Head of caudate nucleus (tissue), 42 donors: ENCODE results near the gene LEAP2.
A peak's percentile ranks its signal among the peaks of the same experiment; 100 is the strongest.
"Not testable (repeated sequence)": the region's sequence is repeated elsewhere in the genome, so short reads cannot be mapped to it uniquely, and the experiment has no call there.

Source experiments
- DNase-seq, 42 donors: peaks; one replicate each; pipeline versions ENCODE4 v3.0.0 to v3.0.0-alpha.2; 2020 to 2021; ENCODE audit warnings: mixed read lengths in 7 of 42
- intact Hi-C: fragments of 100-400 bp; cut with DNase I; formaldehyde crosslinking; loops from one replicate; pipeline ENCODE4 v1.15.0; 2022

Gene LEAP2

DNA sequence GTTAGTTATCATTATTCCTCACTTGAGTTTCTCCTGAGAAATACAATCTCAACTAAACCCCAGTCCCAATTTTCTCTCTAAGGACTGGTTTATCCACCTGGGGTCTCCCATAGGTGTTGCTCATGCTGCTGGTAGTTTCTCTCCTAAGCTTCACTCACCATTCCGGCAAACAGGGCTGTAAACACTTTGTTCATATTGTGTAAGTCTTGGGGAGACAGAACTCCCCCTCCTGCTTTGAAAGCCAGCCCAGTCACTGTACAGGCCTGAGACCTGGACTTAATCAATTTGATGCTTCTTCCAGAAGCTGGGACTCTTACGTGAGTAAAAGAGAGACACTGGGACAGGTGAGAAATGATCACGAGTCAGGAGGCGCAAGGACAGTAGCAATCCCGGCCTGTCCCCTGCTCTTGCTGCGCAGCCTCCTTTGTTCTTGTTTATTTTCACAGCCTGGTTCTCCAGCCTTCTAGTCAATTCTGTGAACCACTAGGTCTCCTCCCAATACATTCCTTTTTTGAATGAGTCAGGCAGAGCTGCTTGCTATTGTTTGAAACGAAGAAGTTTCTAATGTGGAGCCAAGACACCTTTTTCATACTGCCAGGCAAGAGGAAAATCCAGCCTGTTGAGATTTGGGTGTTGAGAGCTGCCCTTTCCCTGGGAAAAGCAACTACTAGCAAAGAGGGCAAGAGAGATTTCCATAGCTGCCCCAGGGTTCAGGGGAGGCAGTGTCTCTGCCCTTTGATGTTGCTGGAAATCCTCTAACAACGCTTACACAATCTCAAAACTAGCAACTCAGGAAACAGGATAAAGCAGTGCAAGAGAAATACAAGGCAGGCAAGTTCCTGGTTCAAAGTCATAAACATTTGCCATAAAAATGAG, 33.8 kb upstream of the LEAP2 start:
- no peak for DNase-seq

DNA sequence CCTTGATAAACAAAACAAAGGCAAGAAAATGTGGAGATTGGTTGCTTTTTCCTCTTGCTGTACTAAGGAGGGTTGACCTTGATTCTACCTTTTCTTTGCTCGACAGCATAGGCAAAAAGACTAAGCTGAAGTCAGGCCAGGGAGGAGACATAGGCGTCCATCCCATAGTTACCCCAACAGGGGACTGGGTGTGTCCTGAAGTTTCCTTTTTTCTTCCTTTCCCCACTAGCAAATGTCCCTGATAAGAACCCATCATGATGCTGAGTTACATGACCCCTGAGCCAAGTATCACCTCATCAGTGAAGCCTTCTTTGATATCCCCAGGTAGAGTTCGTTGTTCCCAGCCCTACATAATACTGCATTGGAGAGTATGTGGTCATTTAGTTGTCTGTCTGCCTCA, 33.2 kb upstream of the LEAP2 start:
- intact Hi-C loops: no loop called here
- DNase-seq: no peak

More for the DNA sequence above, 33.8 kb upstream of the LEAP2 start:
- intact Hi-C loops: no loop called here

DNA sequence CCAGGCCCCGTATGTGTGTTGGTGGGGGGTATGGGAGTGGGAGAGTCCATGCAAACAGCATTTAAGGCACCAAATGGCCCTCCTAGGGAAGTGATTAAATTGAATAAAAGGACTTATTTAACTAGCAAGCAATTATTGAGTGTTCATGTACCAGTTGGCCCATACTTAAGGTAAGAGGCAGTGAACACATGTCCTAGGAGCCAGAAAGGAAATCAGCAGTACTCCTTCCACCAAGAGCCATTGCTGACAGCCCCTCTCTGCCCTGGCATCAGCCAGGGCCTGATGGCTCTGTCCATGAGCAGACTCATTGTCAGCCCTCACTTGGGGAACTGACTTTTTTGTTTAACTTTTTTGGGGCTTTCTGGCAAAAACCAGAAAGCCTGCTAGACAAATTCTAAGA, 32.6 kb upstream of the LEAP2 start:
- DNase-seq: no peak
- intact Hi-C loops: no loop called here

DNA sequence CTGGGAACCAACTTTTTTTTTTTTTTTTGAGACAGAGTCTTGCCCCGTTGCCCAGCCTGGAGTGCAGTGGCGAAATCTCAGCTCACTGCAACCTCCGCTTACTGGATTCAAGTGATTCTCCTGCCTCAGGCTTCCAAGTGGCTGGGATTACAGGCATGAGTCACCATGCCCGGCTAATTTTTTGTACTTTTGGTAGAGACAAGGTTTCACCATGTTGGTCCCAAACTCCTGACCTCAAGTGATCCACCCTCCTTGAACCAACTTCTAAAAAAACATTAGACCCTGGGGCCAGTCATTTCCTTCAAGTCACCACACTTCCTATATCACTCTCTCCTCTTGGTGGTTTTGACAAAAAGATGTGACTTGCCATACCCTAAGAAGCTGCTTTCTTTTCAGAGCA, 32.2 kb upstream of the LEAP2 start:
- DNase-seq: peak in 1 of 42 donors; percentile 47
- intact Hi-C loops: no loop called here

DNA sequence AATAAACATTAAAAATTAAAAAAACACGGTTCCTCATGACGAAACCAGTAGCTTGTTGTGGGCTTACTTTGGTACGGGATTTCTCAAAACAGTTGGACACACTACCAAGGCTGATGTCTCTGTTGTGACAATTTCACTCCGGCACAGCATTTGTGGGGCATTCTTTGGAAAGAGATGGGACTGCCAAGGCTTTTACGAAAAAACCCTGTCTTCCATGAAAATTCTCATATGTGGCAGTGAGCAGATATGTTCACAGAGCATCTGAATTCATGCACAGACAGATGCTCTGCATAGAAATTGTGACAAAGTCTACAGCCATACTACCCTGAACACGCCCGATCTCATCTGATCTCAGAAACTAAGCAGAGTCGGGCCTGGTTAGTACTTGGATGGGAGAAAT, 25.2 kb upstream of the LEAP2 start:
- no peak for DNase-seq

DNA sequence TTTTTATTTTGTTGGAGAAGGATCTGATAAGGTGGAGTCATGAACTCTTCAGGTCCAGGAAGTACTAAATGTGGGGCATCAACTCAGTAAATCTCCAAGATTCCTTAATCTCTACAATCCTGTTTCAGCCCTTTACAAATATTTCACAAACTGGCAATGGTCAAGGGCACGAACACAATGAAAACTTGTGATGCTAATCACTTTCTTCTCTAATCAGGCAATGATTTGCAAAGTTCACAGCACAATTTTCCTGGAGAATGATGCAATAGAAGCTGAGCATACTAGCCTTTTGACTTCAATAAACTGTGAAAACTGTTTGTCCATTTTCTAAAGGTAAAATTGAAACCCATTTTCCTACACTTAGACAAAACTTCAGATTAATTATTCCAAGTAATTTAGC, 24.1 kb upstream of the LEAP2 start:
- intact Hi-C loops: no loop called here
- DNase-seq: no peak

More for the DNA sequence above, 25.2 kb upstream of the LEAP2 start:
- intact Hi-C loops: no loop called here

DNA sequence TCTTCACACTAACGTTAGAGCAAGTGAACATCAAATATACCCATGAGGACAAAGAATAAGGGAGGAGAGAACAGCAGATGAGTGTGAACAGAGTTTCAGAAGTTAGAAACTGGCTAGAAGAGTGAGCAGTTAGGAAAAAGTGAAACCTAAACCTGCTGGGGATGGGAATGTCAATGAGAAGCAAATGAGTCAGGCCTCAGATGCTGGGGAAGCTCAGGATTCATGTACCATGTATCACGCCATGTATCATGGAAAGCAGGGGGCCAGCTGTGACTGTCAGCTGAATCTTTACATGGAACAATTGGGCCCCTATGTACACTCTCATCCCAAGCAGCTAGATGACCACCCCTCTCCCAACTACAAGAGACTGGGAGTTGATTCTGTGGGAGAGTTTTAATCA, 23.4 kb upstream of the LEAP2 start:
- intact Hi-C loops: no loop called here
- no peak for DNase-seq

DNA sequence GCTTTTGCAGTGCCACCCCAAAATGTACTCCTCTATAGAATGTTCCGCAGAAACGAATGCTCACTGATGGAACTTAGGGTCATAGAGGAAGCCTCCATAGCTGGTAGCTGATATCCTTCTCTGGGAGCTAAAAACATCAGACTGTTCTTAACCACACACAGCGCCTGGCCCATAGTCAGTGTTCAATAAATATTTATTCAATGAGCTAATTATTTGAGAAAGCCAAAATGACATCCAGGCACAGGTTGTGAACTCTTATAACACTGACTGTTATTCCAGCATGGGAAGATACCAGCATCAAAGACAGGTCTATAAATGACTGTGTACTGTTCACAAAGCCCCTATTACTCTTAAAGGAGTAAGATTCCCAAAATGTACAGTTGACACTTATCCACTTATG, 20.1 kb upstream of the LEAP2 start:
- no peak for DNase-seq
- intact Hi-C loops: no loop called here

DNA sequence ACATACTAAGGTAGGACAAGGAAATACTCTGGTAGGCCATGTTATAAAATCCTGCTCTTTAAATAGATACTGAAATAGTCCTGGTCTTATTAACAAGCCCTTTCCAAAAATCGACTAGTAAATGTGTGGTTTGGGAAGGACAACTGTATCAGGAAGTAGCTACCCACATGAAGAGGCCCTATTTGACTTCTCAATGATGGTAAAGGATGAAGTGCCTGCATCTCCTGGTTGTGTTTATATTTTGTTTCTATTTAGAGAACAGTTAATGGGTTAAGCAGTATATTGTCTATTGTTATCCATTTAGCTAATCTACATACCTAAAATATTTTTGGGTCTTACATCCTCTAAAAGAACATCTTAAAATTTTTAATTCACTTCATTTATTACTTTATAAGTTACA, 19.7 kb upstream of the LEAP2 start:
- DNase-seq: no peak
- intact Hi-C loops: no loop called here

DNA sequence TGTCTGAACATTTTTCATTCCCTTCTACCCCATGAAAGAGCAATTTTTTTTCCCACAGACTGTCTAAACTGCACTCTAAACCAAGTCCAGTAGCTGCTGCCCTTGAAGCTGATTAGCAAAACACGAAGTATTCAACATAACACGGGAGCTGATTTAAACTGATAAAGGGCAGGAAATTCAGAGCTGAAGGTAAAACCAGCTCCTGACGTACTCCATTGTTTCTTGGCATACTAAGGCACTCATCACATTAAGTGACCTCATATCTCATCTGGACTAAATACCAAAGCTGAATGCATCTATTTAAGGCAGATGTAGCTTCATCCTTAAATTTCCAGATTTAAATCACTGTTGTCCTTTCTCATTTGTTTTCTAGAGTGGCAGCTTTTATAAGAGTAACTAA, 19.2 kb upstream of the LEAP2 start:
- intact Hi-C loops: no loop called here
- peak in 1 of 42 donors; percentile 2 for DNase-seq

DNA sequence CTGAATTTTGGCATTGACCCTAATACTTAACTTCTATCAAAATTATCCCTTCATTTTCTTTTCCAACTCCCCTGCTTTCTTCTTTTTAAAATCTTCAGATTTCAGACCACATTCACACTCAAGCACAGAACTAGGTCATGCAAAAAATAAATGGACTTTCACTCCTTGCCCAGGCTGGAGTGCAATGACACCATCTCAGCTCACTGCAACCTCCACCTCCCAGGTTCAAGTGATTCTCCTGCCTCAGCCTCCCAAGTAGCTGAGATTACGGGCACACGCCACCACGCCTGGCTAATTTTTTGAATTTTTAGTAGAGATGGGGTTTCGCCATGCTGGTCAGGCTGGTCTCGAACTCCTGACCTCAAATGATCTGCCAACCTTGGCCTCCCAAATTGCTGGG, 18.5 kb upstream of the LEAP2 start:
- intact Hi-C loops: not testable (repeated sequence)
- peak in 1 of 42 donors; percentile 3 for DNase-seq

DNA sequence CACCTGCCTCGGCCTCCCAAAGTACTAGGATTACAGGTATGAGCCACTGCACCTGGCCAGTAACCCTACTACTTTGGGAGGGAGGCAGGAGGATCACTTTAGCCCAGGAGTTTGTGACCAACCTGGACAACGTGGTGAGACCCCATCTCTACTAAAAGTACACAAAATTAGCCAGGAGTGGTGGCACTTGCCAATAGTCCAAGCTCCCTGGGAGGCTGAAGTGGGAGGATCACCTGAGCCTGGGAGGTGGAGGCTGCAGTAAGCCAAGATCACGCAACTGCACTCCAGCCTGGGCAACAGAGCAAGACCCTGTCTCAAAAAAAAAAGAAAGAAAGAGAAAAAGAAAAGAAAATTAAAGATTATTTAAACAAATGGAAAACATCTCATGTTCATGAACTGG, 17.5 kb upstream of the LEAP2 start:
- intact Hi-C loops: no loop called here
- peak in 1 of 42 donors; percentile 3 for DNase-seq

DNA sequence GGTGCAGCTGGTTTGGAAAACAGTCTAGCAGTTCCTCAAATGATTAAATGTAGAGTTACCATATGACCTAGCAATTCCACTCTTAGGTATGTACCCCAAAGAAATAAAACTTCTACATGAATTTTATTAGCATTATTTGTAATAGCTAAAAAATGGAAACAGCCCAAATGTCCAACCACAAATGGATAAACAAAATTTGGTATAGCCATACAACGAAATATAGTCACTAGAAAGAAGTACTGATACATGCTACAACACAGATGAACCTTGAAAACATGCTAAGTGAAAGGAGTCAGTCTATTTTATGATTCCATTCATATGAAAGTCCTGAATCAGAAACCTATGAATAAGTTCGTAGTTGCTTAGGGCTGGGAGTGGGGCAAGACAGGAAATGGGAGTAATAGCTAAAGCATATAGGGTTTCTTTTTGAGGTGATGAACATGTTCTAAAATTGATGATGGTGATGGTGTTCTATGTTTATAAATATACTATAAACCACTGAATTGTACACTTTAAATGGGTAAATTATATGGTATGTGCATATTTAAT, 13.5 kb upstream of the LEAP2 start:
- intact Hi-C loops: no loop called here
- DNase-seq: no peak

DNA sequence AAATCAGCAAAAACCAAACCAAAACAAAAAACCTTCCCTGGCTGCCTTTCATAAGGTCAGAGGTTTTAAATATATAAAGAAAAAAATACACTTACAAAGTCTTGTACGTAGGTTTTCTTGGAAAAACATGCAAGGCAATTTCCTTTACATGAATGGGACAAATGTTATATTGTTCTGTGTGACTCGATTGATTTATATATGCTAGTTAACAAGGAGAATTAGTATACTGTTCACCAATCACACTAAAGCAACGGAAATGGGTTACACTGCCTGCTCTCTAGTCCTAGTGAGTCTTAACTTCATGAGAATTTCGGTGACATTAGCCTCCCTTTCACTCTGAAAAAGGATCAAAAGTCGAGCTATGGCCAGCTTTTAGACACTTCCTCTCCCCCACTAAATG, 12.7 kb upstream of the LEAP2 start:
- intact Hi-C loops: no loop called here
- DNase-seq: peak in 1 of 42 donors; percentile 7

DNA sequence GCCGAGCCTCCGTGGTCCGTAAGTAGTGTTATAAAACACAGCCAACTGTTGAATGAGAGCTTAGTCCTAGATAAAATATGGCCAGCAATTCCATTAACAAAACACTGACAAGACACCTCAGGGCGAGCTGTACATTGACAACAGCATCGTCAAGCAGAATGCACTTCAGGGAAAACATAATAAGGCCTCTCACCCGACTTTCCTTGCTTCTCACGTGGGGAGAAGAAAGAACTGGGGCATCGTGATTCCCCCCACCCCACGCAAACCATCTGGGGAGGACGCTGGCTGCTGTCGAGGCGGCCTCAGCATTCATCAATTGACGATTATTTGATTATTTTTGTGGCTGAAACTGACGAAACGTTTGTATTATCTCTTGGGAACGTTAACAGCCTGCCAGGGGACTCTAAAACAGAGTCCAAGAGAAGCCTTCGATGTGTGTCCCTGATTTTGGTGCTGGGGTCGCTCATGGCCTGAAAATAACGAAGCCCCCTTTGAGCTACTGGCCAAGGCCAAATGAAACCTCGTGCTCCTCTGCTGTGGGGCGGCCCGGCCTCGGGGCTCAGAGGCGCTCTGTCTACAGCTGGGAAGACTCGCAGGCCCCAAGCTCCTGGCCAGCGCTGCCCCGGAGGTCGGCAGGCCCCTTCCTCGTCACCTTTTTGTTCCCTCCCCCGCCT, 7.7 kb upstream of the LEAP2 start:
- DNase-seq: peak in 3 of 42 donors; percentile 11 to 47 (median 14)
- intact Hi-C loops: loop anchor here (5.0 kb wide), 4 partner anchors 39 to 129 kb away; partner anchors contain the start of genes AFF4 and KIF3A

DNA sequence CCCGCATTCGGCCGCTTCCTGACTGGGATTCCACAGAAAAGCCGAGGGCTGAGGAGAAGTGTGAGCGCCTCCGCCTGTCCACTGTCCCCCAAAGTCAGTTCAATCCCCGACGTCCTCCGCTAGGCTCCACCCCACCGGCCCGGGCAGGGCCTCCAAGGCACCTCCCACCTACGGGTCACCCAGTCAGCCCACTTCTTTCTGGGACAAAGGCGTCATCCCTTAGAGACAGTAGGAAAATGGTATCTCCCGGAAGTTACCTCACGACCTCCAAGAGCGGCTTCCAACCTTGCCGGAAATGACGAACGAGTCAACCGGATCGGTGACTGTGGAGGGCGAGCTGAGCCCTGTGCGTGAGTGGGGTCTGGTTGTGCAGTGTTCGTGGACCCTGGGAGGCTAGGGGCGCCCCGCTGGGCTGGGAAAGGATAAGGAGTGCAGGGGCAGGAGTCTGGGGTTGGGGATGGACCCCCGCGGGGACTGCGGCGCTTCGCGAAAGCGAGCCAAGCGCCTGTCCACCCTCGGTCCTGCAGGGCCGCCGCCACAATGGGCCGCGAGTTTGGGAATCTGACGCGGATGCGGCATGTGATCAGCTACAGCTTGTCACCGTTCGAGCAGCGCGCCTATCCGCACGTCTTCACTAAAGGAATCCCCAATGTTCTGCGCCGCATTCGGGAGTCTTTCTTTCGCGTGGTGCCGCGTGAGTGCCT, 7.0 kb upstream of the LEAP2 start, which contains the start of the genes GDF9 and UQCRQ:
Gene GDF9, minus strand, starts transcription at position 128 of the 704 bp plus-strand sequence. CDS start 1,936 bp downstream, outside the sequence.
Gene UQCRQ, plus strand, starts transcription at position 301 of the 704 bp plus-strand sequence. Its CDS starts 240 bp downstream, at position 541.
- intact Hi-C loops: loop anchor here (5.0 kb wide), 4 partner anchors 39 to 129 kb away; partner anchors contain the start of genes AFF4 and KIF3A
- peak; percentile 91 to 100 (median 98) for DNase-seq

DNA sequence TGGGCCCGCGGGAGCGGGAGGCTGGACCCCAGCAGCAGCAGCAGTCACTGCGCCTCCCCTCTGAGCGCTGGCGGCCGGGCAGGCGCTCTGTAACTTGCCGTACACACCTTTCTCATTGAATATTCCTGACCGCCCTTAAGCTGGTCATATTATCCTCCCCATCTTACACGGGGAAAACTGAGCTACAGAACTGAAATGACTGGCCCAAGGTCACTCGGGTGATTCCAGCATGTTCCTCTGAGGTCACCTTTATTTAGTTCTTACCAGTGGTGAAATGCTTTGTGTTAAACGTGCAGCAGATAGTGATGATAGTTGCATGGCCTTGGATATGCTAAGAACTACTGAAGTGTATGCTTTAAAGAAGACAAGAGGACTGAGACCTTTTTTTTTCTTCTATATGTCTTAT, 6.4 kb upstream of the LEAP2 start:
- intact Hi-C loops: loop anchor here (5.0 kb wide), 4 partner anchors 40 to 130 kb away; partner anchors contain the start of genes AFF4 and KIF3A
- peak in 1 of 42 donors; percentile 21 for DNase-seq

DNA sequence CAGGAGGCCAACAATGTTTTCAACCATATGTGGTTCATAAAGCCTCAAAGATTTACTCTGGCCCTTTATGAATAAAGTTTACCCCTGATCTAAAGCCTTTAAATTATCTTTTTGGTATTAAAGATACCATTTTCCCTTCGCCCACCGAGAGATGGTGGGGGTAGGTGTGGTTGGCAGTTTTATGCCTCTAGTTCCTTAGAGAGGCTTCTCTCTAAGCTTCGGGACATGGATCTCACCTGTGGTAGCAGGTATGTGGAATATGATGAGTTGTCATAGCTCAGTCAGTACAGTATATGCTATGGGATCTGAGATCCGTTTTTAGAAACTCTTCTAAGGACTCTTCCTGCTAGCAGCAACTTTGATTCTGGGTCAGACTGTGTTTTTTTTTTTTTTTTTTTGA, 4.7 kb upstream of the LEAP2 start:
- intact Hi-C loops: loop anchor here (5.0 kb wide), 4 partner anchors 41 to 131 kb away; partner anchors contain the start of genes AFF4 and KIF3A
- peak in 1 of 42 donors; percentile 2 for DNase-seq

DNA sequence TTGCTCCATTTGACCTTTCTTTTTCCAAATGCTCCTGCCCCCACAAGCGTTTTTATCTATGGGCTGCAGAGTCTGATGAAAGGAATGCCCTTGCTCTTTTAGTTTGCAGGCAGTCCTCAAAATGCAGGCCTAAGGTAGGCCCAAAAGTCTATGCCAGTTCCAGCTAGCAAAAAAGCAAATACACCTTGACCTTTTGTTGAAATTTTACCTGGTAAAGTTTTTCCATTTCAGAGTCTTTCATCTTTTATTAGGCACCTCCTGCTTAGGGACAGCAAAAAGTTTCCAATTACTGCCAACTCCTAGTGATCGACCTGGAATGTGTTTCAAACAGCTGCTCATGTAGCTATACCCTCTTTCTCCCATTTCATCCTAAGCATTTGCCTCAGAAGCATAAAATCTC, 2.7 kb upstream of the LEAP2 start:
- DNase-seq: no peak
- intact Hi-C loops: no loop called here
